GM18951 (cell line): Measurements from ENCODE around the gene COQ9.
"Not testable (repeated sequence)": the region's sequence is repeated elsewhere in the genome, so short reads cannot be mapped to it uniquely, and the experiment has no call there.

ENCODE experiments used
- POLR2A ChIP-seq: IDR thresholded peaks from 4 replicates; pipeline ENCODE4 v1.6.1; 2011; ENCODE audit warnings: mild to moderate bottlenecking; ENCODE audit not compliant: insufficient read length, insufficient read depth; ENCODE audit errors: extremely low read depth
- in situ Hi-C: fragments of 300-500 bp; cut with MboI; formaldehyde crosslinking; loops from one replicate; pipeline ENCODE4 v1.12.0; 2022; ENCODE audit warnings: low sequenced_read_pairs, mixed read lengths, inconsistent platforms; ENCODE audit not compliant: unreplicated experiment

The COQ9 gene, protein sequence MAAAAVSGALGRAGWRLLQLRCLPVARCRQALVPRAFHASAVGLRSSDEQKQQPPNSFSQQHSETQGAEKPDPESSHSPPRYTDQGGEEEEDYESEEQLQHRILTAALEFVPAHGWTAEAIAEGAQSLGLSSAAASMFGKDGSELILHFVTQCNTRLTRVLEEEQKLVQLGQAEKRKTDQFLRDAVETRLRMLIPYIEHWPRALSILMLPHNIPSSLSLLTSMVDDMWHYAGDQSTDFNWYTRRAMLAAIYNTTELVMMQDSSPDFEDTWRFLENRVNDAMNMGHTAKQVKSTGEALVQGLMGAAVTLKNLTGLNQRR

DNA sequence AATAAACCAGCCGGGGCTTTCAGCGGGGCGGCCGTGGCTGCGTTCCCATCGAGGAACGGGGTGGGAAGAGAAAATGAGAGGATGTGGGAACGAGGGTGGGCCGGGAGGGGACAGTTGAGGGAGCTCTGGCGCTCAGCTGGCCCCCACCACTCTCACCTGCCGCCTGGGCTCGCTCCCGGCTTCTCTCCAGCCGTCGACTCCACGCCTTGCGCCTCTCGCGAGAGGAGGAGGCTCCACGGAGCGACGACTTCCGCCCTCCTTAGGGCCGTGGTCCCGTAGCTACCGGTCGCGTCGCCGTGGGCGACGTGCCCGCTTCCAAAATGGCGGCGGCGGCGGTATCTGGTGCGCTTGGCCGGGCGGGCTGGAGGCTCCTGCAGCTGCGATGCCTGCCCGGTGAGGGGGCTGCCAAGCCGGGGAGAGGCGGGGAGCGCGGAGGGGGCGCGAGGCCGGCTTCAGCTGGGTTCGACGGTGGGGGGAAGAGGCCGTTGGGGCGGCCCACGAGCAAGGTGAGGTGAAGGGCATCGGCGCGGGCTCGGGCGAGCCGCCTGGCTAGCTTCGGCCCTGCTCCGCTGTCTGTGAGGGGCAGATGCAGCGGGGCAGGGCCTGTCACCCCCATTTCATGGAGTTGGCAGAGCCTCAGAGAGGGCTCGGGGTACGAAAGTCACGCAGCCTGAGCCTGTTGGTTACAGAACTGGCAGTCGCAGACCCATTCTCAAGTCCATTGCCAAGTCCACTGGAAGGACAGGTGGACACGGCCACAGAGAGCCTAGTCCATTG is at the start of gene COQ9, which contains the start of gene CIAPIN1:
TSS of gene COQ9 (plus strand) at position 294 of the 777 bp plus-strand sequence. CDS start at position 321, 27 bp downstream.
TSS of gene CIAPIN1 (minus strand) at position 200 of the 777 bp plus-strand sequence. CDS start 6,457 bp downstream, outside the sequence.
- peak; percentile 91 for TF ChIP-seq POLR2A
- in situ Hi-C loops: no loop called here

DNA sequence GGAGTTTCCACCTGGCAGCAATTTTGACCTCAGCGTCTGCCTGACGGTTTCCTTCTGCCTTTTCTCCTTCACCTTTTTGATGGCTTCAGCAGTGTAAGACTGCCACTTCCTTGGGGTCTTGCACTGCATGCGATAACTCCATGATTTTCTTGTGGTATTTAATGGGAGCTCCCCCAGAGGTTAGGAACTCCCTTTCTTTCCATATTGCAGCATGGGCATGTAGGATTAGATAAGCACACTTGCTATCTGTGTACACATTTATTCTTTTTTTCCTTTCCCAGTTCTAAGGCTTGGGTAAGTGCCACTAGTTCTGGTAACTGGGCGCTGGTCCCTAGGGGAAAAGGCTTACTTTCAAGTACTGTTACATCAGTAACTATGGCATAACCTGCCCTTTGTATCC is 49.8 kb upstream of the COQ9 start:
- in situ Hi-C loops: not testable (repeated sequence)

DNA sequence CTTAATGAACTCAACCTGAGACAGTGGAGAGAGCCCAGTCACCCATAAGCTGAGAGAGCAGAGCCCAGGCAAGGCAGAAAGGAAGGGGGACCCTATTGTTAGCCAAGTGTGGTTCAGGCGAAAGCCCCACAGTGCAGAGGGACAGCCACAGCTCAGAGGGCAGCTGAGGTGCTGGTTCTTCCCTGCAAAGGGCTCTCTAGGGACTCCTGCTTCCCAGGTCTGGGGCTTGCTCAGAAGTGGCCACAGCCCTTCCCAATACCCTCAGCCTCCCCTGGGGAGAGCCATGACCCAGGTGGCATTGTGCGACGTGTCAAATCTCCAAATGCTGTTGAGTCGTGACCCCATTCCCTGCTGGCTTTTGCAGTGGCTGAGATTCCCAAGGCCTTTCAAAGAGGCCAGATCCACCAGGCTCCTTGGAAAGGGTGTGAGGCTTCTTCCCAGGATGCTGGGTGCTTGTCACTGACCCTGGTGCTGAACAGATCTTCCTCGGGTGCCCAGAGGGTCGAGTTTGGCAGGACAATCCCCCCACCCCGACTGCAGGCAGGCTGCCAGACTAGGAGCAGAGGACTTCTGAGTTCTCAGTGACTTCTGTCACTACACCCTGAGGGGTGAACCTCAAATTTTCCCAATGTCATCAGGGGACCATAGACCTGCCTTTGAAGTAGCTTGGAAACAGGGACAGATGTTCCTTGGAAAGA is 45.2 kb upstream of the COQ9 start:
- in situ Hi-C loops: loop anchor here (25.0 kb wide), 1 partner anchor 315 kb away; the partner anchor contains the start of gene CPNE2
- no peak for TF ChIP-seq POLR2A

DNA sequence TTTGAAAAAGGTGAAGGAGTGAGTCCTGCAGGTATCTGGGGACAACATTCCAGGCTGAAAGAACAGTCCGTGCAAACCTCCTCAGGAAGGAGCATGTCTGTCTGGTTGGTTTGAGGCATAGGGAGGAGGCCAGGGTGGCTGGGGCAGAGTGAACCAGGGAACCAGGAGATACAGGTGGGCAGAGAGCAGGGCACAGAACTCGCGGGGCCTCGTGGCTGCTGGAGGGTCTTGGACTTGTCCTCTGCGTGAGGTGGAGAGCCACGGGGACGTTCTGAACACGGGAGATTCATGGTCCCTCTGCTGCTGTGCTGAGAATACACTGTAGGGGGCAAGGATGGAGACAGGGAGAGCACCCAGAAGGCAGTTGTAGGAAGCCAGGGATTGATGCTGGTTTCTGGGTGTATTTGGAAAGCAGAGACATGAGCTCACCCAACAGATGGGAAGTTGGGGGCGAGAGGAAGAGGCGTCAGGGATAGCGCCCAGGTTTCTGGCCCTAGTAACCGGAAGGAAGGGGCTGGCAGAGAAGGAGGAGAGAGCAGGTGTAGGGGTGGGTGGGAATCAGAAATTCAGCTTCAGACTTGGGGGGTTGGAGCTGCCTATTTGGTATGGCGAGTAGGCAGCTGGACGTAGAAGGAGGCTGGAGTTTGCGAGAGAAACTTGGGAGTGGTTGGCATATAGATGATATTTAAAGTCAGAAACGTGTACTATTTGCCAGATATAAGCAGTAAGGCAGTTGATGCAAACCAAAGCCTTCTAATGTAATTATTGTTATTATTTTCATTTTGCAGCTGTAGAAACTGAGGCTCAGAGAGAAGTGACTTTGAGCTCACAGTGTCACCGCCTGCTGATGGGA is 43.1 kb upstream of the COQ9 start, which contains the start of gene CCL17:
TSS of gene CCL17 (plus strand) at position 803 of the 853 bp plus-strand sequence. CDS start 9,166 bp downstream, outside the sequence.
- in situ Hi-C loops: loop anchor here (25.0 kb wide), 1 partner anchor 317 kb away; the partner anchor contains the start of gene CPNE2
- no peak for TF ChIP-seq POLR2A

DNA sequence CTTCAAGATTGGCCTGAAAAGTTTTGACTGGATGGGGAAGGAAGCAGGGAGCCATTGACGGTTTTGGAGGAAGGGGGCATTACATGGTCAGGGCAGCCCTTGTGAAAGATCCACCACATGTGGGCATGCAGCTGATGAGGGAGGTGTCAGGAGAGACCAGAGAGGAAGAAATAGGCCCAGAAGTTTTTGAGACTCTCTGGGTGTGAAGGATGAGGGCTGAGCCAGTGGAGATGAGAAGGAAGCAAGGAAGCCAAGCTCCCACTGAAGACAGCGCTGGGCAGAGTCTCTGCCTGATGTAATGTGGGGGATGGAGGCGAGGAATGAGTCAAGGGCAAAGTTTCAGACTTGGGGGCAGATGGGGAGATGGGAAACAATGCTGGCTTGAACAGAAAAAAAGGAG is 42.2 kb upstream of the COQ9 start:
- in situ Hi-C loops: loop anchor here (25.0 kb wide), 1 partner anchor 318 kb away; the partner anchor contains the start of gene CPNE2
- TF ChIP-seq POLR2A: no peak

DNA sequence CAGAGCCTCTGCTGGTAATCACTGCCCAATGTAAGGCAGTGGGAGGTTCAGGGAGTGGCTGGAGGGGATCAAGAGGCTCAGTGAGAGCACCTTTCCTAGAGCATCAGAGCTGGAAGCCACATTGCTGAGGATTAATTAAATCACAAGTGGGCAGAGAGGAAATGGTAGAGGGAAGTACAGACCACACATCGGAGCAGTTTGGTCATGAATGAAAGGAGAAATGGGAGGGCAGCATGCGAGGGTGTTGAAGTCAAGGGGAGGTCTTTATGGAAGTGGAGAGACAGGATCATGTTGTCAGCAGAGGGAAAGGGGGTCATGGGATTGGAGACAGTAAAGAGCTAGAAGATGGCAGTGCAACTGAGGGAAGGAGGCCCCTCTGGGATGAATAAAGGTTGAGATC is 40.4 kb upstream of the COQ9 start:
- no peak for TF ChIP-seq POLR2A
- in situ Hi-C loops: loop anchor here (25.0 kb wide), 1 partner anchor 320 kb away; the partner anchor contains the start of gene CPNE2

DNA sequence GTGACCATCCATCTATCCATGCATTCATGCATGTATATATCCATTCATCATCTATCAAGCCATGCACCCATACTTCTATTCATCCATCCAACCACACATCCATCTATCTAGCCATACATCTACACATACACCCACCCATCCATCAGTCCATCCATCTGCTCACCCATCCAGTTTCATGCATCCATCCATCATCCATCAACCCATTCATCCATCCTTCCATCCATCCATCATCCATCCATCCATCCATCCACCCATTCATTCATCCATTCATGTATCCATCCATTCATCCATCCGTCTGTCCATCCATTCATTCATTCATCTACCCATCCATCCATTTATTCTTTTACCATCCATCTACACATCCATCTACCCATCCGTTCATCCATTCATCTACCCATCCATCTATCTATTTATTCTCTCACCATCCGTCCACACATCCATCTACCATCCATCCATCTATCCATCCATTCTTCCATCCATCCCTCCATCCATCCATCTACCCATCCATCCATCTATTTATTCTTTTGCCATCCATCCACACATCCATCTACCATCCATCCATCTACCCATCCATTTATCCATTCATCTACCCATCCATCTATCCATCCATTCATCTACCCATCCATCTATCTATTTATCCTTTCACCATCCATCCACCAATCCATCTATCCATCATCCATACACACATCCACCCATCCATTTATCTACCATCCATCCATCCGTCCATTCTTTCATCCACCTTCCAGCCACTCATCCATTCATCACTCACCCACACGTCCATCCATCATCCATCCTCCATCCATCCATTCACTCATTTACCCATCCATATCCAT is 39.5 kb upstream of the COQ9 start:
- no peak for TF ChIP-seq POLR2A
- in situ Hi-C loops: loop anchor here (25.0 kb wide), 1 partner anchor 320 kb away; the partner anchor contains the start of gene CPNE2

DNA sequence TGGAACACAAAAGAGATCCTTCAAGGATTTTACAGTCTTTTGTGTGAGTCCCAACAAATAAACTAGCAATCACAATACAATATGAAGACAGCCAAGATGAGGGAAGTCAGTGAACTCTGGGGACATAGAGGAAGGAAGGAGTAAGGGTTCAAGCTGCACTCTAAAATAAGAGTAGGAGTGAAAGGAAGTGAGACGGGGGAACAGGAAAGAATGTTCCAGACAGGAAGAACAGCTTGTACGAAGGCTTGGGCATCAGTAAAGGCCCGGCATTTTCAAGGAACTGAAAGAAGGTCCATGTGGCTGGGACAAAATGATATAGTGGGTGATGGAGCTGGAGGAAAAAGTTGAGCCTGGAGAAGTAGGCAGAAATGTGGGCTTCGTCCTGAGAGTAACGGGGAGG is 38.2 kb upstream of the COQ9 start:
- no peak for TF ChIP-seq POLR2A
- in situ Hi-C loops: loop anchor here (25.0 kb wide), 1 partner anchor 322 kb away; the partner anchor contains the start of gene CPNE2

DNA sequence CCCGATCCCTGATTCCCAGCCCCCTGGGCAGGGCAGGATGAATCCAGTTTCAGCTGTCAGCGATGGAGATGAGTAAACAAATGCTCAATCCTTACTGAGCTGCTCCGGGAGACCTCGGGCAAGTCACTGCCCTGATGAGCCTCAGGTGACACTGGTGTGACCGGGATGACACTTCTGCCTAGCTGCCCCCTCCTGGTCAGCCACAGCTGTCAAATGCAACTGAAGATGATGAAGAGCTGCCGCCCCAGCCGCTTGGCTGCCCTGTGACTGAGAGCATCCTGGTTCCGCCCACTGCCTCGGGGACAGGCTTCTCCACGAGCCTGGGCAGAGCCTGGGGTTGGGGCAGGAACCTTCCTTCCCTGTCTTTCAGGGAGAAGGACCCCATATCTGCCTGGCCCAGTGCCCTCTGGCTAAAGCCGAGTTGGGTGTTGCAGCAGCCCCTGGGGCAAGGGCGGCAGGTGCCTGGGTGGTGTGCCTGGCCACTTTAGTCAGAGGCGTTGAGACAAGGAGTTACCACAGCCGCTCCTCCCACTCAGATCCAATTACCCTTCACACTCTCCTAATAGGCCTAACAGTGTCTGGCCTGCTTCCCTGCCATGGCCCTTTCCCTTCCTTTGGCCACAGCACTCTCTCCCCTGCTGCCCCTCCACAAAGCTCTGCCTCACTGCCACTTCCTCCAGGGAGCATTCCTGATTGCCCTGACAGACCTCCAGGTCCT is 37.2 kb upstream of the COQ9 start:
- in situ Hi-C loops: loop anchor here (25.0 kb wide), 1 partner anchor 323 kb away; the partner anchor contains the start of gene CPNE2
- no peak for TF ChIP-seq POLR2A

DNA sequence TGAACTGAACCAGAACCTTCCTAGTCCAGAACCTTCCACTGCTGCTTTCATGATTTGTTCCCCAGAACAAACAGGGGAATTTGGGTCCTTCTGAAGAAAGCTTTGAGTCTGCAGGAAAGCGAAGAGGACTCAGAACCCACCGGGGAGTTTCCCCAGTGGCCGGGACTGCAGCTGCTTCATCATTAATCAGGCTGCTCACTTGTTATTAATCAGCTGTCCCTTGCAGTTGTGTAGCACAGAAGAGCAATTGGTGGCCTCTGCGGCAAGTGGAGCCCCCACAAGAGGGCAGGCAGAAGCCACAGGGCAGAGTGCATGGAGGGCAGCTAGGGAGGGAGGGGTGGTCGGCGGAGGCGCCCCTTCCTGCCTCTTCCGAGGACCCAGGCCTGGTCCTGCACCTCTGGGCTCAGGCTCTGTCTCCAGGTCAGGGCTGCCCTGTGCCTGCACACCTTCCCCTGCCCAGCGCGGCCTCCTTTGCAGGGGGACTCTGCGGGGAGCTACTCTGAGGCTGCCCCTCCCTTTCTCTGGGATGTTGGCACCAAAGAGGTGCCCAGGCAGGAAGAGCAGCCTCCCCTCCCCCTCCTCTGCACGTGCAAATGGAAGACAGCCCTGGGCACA is 35.8 kb upstream of the COQ9 start:
- TF ChIP-seq POLR2A: no peak
- in situ Hi-C loops: loop anchor here (25.0 kb wide), 1 partner anchor 324 kb away; the partner anchor contains the start of gene CPNE2
